ENCODE measurements around the gene TTC39C. TPM values are rescaled to one million over a fixed set of nuclear protein-coding genes. Genes with fewer than 3 reads are reported as not detected.
"Not testable (repeated sequence)": the region's sequence is repeated elsewhere in the genome, so short reads cannot be mapped to it uniquely, and the experiment has no call there.

TTC39C gene
- polyA plus RNA-seq, 4 donors: 7.5 to 12.1 (median 8.6) TPM

DNA sequence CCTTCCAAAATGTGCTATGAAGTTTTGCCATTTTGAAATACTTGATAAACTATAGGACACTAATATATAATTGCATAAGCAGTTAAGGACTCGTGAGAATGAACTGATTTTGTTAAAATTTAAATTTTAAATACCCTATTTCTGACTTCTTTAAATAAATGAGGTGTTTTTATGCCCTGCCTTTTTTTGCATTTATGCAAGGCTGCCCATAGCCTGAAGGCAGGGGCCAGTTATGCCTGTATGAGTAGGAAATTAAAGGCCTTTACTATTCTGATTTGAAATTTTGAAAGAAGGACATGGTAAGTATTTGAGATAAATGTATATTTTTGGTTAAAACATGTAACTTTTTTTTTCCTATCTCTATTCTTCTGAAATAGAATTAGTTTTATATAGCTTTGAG lies 33.7 kb downstream of the TTC39C start:
- no peak for DNase-seq (ENCODE audit: low read depth in 4 of 4, low spot score in 3 of 4)

DNA sequence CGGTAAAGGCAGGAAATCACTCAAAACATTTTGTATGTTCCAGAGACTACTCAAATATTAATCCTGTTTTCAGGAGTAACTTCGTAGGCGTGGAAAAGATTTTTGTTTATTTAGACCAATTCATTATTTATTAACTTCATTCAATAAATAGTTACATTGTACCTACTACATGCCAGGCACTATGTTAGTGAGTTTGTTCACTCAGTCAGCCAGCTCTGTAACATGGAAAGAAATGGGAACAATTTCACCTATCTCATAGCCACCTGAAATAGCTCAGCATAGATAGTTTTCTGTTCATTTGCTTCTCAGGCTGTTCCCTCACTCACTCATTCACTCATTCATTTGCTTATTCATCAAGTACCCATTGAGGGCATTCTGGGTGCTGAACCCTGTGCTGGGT lies 34.6 kb downstream of the TTC39C start:
- DNase-seq (ENCODE audit: low read depth in 4 of 4, low spot score in 3 of 4): no peak

DNA sequence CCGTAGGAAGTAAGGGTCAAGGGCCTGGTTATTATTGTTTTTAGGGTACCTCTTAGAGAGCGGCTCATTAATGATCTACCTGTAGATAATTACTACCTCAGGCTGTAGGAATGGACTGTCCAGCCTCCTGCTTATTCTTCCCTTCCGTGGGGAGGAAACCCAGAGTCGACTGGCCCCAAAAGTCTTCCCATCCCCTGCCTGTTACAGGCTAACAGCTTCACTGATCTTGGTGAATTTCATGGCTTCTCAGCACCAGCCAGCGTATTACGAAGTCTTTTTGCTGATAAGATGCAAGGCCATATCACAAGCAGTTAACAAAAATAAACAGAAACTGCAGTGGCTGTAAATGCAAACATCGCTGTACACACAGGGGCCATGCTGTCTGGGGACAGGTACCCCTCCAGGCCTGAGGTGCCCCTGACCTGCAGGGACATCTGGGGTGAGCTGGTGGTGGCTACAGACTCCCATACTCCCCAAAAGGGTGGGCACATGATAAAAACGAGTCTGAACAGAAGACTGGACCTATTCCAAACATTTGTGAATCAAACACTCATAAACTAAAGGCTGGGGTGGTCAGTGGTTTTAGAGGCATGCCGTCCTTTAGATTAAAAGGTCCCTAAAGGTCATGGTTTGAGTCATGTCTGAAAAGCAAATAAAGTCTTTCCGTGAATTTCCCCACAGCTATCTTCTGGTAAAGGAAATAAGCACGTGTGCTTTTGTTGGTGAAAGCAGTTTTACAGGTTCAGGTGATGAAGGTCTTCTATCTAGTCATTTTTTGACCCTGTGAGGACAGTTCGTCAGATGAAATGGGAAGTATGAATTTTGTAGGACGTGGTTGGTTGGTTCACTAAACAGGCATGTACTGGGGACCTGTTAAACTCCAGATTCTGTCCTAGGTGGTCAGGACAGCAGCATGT lies 36.7 kb downstream of the TTC39C start:
- no peak for DNase-seq (ENCODE audit: low read depth in 4 of 4, low spot score in 3 of 4)

DNA sequence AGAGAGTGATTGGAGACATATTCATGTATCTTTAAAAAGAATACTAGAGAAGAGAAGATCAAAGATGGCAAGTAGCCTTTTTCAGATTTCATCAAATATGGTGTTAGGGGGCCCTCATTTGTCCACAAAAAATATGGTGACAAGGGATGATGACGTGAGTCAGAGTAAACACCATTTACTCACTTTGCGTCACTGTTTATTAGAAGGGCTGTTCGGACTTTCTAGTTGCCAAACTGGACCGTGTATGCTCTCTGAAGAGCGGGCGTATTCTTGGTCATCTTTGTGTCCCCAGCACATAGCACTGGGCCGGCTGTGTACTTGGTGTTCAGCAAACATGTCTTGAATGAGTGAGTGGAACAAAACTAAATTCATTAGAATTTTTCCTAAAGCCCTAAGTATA lies 37.5 kb downstream of the TTC39C start:
- no peak for DNase-seq (ENCODE audit: low read depth in 4 of 4, low spot score in 3 of 4)

DNA sequence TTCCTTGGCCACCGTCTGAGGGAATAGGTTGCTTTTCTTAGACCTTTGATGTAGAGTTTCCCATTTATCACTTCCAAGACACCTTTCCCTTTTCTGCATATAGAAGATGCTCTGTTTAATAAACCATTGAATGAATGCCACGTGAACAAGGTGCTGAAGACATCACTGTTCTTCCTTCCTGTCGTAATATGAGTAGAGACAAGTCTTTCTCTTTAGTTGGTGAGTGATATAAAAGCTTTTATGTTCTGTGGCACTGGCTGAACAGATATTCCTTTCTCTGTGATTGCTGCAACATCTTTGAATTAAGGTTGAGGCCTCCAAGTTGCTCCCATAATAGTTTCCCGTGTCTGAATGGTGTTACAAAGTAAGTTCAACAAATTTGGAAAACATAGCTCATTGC lies 38.7 kb downstream of the TTC39C start:
- DNase-seq (ENCODE audit: low read depth in 4 of 4, low spot score in 3 of 4): no peak

DNA sequence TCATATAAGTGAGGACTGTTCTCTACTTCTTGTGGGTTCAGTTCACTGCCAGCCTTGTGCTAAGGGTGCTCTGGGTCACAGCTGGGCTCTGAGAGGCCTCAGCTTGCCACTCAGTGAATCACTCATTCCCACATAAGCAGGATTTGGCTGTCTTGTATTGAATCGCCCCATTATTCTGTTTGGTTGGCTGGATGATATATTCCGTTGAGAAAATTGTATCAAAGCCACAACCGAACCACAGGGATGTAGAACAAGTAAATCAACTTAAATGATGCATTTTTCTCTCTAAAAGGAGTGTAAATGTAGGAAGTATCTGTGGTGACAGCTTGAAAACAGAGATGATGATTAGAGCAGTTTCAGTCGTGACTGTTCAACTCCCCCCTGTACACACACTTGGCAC lies 39.6 kb downstream of the TTC39C start:
- no peak for DNase-seq (ENCODE audit: low read depth in 4 of 4, low spot score in 3 of 4)

DNA sequence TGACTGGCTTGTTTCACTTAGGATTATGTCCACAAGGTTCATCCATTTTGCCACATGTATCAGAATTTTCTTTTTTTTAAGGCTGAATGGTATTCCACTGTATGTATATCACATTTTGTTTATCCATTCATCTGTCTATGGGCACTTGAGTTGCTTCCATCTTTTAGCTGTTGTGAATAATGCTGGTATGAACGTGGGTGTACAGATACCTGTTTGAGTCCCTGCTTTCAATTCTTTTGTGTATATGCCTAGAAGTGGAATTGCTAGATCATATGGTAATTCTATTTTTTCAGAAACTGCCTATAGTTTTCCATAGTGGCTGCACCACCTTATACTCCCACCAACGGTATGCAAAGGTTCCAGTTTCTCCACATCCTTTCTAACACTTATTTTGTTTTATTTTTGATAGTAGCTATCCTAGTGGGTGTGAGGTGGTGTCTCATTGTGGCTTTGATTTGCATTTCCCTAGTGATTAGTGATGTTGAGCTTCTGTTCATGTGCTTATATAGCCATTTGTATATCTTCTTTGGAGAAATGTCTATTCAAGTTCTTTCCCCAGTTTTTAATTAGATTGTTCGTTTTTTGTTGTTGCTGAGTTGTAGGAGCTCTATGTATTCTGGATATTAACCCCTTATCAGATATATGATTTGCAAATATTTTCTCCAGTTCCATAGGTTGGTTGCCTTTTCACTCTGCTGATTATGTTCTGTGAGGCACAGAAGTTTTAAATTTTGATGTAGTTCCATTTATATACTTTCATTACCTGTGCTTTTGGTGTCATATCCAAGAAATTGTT lies 40.7 kb downstream of the TTC39C start:
- DNase-seq (ENCODE audit: low read depth in 4 of 4, low spot score in 3 of 4): no peak

DNA sequence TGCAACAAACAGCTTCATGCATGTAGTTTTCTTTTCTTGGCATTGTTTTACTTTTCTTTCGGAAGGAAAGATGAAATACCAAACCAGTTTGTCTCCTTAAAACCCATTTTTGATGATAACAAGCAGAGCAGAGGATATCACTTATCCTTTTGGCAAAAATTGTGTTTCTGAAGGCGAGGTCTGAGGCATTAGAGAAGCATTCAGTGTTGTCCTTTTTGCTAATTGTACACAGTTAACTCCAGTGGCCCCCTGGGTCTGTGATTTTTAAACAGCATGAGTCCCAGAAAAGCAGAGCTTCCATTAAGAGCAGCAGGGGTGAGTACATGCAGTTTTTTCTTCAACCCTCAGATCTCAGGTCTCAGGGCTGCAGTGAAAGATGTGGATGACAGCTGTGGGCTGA lies 41.3 kb downstream of the TTC39C start:
- DNase-seq (ENCODE audit: low read depth in 4 of 4, low spot score in 3 of 4): no peak

DNA sequence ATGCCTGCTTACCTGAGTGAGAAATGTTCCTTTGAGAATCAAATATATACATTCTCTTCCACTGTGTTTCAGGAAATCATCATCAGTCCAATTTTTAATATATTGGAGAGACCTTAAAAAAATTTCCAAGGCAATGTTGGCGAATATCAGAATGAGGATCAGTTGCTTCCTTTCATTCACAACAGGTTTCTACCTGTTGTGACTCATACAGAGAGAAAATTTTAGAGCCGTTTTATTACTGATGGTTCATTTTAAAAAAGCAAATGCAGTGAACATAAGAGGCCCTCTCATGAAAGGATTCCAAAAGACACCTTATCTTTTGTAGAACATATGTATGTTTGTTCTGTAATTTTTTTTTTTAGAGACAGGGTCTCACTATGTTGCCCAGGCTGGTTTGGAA lies 42.0 kb downstream of the TTC39C start:
- no peak for DNase-seq (ENCODE audit: low read depth in 4 of 4, low spot score in 3 of 4)

DNA sequence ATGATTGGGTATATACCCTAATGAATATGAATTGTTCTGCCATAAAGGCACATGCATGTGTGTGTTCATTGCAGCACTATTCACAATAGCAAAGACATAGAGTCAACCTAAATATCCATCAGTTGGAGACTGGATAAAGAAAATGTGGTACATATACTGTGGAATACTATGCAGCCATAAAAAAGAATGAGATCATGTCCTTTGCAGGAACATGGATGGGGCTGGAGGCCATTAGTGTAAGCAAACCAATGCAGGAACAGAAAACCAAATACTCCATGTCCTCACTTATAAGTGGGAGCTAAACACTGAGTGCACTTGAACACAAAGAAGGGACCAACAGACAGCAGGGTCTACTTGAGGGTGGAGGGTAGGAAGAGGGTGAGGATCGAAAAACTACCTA lies 43.2 kb downstream of the TTC39C start:
- no peak for DNase-seq (ENCODE audit: low read depth in 4 of 4, low spot score in 3 of 4)

DNA sequence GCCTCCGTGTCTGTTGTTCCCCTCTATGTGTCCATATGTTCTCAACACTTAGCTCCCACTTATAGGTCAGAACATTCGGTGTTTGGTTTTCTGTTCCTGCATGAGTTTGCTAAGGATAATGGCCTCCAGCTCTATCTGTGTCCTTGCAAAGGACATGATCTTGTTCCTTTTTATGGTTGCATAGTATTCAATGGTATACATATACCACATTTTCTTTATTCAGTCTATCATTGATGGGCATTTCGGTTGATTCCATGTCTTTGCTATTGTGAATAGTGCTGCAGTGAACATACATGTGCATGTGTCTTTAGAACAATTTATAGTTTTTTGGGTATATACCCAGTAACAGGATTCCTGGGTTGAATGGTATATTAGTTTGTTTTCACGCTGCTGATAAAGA lies 44.8 kb downstream of the TTC39C start:
- not testable (repeated sequence) for DNase-seq (ENCODE audit: low read depth in 4 of 4, low spot score in 3 of 4)

DNA sequence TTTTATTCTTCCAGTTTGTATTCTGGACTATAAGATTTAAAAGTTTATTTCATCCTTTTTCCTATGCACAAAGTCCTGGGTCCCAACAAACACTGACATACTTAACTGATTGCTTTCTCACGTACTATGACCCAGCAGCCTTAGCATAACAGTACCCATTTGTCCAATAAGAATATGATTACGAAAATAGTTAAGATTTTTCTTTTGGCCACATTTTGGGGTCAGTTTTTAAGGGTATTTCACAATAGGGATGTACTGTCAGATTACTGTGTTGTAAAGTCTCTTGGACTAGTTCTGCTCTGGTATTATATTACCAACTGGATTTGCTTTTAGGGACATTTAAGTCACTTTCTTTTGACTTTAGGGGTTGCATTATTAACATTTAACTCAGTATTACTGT lies 46.1 kb downstream of the TTC39C start:
- no peak for DNase-seq (ENCODE audit: low read depth in 4 of 4, low spot score in 3 of 4)

DNA sequence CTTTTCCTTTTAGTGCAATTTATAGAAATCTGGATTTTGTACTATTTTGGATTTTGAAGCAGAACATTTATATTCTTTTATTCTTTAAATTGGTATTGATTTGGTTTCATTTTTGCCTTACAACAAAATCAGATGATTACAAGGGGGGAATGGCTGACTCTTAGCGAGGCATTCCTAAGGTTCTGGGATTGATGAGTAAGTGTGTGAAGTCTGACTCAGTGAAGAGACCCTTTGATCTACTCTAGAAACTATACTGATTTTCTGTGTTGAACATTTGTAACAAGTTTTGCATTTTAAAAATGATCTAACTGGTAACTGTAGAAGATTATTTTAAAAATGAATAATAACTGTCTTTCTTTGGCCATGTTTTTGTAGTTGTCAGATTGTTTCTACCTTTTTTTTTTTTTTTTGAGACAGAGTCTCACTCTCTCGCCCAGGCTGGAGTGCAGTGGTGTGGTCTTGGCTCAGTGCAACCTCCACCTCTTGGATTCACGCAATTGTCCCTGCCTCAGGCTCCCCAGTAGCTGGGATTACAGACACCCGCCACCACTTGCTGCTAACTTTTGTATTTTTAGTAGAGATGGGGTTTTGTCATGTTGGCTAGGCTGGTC lies 48.7 kb downstream of the TTC39C start:
- no peak for DNase-seq (ENCODE audit: low read depth in 4 of 4, low spot score in 3 of 4)

DNA sequence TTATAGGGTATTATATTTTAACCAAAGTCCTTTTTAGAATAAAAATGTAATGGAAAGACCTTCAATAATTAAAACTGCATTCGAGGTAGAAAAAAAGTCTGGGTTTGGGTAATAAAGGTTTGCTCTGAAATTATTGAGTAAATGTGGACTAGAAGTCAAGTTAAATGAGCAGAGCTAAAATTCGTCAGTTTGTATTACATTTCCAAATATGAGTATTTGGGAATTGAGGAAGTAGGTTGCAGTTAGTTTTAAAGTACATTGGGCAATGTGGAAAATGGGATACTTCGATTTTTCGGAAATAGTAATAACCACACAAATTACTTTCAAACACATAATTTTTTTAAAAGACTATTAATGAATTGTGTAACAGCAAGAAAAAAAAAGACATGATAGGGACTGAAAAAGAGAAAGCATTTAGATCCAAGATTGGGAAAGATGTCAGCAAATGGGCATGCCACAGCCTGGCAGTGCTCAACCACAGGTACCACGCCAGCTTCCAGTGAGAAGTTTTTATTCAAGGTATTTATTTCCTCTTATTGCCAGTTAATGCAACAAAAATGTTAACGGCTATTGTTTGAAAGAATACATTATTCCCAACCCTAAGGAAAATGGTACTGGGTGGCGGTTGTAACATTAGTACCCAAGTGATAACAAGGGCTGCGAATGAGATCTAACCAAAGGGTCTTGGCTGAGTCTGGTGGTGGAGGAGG lies 50.0 kb downstream of the TTC39C start:
- DNase-seq (ENCODE audit: low read depth in 4 of 4, low spot score in 3 of 4): no peak

DNA sequence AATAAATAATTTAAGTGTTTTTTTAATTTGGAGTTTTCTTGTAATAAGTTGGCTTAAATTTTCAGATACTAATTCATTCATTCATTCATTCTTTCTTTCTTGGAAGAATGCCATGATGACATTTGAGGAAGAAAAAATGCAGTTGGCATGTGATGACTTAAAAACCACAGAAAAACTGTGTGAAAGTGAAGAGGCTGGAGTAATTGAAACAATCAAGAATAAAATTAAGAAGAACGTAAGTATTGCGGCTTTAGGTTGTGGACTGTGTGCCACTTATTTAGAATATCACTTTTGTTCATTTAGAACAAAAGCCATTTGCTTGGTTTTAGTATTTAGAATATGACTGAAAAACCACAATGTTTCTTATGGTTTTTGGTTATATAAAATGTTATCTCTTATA lies 51.4 kb downstream of the TTC39C start:
- DNase-seq (ENCODE audit: low read depth in 4 of 4, low spot score in 3 of 4): no peak

DNA sequence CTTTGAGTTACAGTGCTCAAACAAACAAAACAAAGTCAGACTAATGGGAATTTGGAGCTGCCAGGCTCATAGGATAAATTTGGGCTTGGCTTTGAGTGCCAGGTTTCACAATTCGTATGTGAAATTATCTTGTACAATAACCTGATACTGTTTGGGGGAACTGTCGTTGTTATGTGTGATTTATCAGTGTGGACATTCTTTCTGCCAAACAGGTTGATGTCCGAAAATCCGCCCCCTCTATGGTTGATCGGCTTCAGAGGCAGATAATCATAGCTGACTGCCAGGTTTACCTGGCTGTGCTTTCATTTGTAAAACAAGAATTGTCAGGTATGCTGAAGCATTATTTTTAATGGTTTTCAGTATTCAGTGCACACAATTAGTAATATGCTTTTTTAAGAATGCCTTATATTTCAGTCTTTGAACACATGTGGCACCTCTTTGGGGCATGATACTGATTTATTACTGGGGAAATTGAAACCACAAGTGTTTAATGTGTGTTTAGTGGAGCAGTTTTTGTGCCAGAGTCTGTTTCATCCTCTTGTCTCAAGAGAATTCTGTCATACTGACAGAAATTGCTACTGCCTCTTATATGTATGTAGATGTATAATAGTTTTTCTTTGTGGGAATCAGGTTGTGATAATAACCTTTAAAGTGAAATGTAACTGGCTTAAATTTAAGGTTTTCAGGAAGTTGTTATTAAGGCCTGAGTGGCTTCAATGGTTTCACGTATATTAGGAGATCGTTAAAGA lies 54.6 kb downstream of the TTC39C start:
- DNase-seq (ENCODE audit: low read depth in 4 of 4, low spot score in 3 of 4): no peak

DNA sequence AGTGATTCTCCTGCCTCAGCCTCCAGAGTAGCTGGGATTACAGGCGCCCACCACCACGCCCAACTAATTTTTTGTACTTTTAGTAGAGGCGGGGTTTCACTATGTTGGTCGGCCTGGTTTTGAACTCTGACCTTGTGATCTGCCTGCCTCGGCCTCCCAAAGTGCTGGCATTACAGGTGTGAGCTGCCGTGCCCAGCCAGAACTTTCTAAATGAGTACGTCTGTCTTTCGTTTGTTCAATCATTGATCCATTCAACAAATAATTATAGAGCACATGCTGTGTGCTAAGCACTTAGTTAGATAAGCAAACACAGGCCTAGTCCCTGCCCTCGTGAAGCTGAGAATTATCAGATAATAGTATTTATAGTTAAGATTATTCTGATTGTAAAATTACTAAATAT lies 56.5 kb downstream of the TTC39C start:
- no peak for DNase-seq (ENCODE audit: low read depth in 4 of 4, low spot score in 3 of 4)

DNA sequence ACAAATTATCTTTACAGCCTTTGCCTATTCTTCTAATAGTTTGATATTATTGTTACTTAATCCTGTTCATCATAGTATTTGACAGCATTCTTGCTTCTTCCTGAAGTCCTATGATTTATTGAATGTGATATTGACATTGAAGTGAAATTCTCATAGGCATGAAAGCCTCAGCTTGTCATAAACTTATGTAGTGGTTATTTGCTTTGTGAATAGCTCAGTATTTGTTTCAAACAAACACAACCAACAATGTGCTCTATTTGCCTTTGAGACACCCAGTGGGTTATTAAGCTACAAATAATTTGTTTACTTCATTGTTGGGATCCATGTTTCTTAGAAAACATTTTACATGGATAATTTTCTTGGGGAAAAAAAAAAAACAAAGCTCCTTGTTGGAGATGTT lies 57.2 kb downstream of the TTC39C start:
- DNase-seq (ENCODE audit: low read depth in 4 of 4, low spot score in 3 of 4): no peak

DNA sequence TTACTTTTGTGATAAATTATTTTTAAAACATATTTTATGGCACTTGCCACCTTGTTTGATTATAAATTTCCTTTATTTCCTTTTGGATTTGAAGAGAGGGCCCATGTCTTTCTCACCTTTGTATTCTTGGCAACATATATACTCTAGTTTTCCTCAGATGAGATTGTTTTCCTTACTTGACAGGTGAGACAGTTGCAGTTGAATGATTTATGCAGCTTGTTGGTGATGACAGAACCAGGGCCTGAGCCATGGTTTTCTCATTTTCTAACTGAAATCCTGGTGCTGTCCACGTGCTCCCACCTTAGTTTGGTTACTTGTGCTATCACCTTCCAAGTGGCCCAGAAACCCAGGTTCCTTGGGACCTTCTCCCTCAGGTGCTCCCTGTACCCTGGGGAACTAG lies 58.2 kb downstream of the TTC39C start:
- DNase-seq (ENCODE audit: low read depth in 4 of 4, low spot score in 3 of 4): no peak

DNA sequence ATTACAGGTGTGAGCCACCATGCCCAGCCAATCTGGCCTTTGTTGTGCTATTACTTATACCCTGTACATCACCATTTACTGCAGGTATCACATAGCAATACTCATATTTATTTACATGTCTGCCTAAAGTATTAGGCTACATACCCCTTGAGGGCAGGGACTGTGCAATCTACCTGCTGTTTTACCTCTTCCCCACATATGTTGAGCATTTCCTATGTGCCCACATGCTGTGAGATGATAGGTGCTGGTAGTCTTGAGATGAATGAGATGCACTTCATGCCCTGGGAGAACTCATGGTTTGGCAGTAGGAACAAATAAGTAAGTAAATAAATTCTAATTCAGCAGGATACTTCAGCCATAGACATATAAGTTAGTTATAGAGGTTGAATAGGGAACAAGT lies 59.2 kb downstream of the TTC39C start:
- DNase-seq (ENCODE audit: low read depth in 4 of 4, low spot score in 3 of 4): no peak
